ENCODE data around the gene FADS3. TPM values are rescaled to one million over a fixed set of nuclear protein-coding genes. Genes with fewer than 3 reads are reported as not detected.

FADS3 gene
- total and polyA plus RNA-seq, 2 experiments from 2014 or later = 44.4 to 73.5 TPM

DNA sequence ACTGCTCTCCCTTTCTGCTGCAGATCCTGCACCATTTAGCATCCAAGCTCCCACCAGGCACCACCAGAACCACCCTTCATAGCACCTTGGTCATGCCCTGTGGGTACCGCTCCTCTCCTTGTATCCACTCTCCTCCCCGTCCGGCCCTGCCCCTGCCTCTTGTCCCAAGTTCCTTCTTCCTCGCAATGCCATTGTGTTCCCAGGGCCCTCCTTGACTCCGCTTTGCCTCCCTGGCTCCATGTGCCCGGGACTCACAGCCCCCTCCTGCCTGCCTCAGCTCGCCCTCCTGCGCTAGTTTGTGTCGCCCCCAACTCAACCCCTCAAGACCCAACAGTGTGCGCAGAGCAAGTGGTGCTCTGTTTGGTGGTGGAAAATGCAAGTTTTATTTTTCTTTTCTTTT is 52.4 kb downstream of the FADS3 start:
- Mint-ChIP-seq H3K27me3 (ENCODE audit: insufficient read depth, low read depth, poor library complexity) (peaks cover 12% of the 10 kb centered on the region), H3K27ac (no peak overlapping the region; the same call in 1 of the 2 replicates), H3K4me3 (no peak overlapping the region), H3K4me1 (peaks cover 25% of the 10 kb centered on the region), H3K9me3 (no peaks in the 10 kb centered on the region), H3K36me3 (ENCODE audit: low read depth) (peaks cover 80% of the 10 kb centered on the region)
- Histone ChIP-seq H3K4me2 (no peak overlapping the region), H3K4me1 (ENCODE audit: insufficient read depth) (peaks cover 20% of the 10 kb centered on the region), H3K27ac (ENCODE audit: low read depth) (no peak overlapping the region), H3K36me3 (ENCODE audit: insufficient read depth) (peaks cover 54% of the 10 kb centered on the region), H3K79me2 (replicated peaks; ENCODE audit: insufficient read depth) (peaks cover 59% of the 10 kb centered on the region), H3K4me3 (no peak overlapping the region), H3K9me2 (ENCODE audit: insufficient read depth) (no peaks in the 10 kb centered on the region), H2AFZ (no peak overlapping the region), H3F3A (replicated peaks; ENCODE audit: low read depth) (peaks cover 30% of the 10 kb centered on the region), H4K20me1 (replicated peaks; ENCODE audit: insufficient read depth) (peaks cover 47% of the 10 kb centered on the region), H3K27me3 (ENCODE audit: insufficient read depth) (no peaks in the 10 kb centered on the region)
- ATAC-seq (no peak), DNase-seq (ENCODE audit: low spot score) (no peak)
- no peak for TF ChIP-seq CREB1 (CRISPR knock-in tag; IDR thresholded peaks at IDR 0.05; ENCODE audit: low read depth)
- TF ChIP-seq POLR2AphosphoS5 (IDR thresholded peaks at IDR 0.05; ENCODE audit: low read depth) = no peak
- no peak for TF ChIP-seq STAT1 (IDR thresholded peaks at IDR 0.05; ENCODE audit: unreplicated experiment)
- TF ChIP-seq NANOG (IDR thresholded peaks at IDR 0.05; ENCODE audit: borderline replicate concordance) = no peak
- TF ChIP-seq, protein P1, sequence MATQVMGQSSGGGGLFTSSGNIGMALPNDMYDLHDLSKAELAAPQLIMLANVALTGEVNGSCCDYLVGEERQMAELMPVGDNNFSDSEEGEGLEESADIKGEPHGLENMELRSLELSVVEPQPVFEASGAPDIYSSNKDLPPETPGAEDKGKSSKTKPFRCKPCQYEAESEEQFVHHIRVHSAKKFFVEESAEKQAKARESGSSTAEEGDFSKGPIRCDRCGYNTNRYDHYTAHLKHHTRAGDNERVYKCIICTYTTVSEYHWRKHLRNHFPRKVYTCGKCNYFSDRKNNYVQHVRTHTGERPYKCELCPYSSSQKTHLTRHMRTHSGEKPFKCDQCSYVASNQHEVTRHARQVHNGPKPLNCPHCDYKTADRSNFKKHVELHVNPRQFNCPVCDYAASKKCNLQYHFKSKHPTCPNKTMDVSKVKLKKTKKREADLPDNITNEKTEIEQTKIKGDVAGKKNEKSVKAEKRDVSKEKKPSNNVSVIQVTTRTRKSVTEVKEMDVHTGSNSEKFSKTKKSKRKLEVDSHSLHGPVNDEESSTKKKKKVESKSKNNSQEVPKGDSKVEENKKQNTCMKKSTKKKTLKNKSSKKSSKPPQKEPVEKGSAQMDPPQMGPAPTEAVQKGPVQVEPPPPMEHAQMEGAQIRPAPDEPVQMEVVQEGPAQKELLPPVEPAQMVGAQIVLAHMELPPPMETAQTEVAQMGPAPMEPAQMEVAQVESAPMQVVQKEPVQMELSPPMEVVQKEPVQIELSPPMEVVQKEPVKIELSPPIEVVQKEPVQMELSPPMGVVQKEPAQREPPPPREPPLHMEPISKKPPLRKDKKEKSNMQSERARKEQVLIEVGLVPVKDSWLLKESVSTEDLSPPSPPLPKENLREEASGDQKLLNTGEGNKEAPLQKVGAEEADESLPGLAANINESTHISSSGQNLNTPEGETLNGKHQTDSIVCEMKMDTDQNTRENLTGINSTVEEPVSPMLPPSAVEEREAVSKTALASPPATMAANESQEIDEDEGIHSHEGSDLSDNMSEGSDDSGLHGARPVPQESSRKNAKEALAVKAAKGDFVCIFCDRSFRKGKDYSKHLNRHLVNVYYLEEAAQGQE (IDR thresholded peaks at IDR 0.05; ENCODE audit: unreplicated experiment) = no peak
- TF ChIP-seq, protein P2, sequence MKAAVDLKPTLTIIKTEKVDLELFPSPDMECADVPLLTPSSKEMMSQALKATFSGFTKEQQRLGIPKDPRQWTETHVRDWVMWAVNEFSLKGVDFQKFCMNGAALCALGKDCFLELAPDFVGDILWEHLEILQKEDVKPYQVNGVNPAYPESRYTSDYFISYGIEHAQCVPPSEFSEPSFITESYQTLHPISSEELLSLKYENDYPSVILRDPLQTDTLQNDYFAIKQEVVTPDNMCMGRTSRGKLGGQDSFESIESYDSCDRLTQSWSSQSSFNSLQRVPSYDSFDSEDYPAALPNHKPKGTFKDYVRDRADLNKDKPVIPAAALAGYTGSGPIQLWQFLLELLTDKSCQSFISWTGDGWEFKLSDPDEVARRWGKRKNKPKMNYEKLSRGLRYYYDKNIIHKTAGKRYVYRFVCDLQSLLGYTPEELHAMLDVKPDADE (IDR thresholded peaks at IDR 0.05) = no peak
- no peak for TF ChIP-seq JUNB (IDR thresholded peaks at IDR 0.05; ENCODE audit: unreplicated experiment)
- TF ChIP-seq ZNF331 (CRISPR knock-in tag; IDR thresholded peaks at IDR 0.05; ENCODE audit: low read depth) = no peak
- TF ChIP-seq, protein P3, sequence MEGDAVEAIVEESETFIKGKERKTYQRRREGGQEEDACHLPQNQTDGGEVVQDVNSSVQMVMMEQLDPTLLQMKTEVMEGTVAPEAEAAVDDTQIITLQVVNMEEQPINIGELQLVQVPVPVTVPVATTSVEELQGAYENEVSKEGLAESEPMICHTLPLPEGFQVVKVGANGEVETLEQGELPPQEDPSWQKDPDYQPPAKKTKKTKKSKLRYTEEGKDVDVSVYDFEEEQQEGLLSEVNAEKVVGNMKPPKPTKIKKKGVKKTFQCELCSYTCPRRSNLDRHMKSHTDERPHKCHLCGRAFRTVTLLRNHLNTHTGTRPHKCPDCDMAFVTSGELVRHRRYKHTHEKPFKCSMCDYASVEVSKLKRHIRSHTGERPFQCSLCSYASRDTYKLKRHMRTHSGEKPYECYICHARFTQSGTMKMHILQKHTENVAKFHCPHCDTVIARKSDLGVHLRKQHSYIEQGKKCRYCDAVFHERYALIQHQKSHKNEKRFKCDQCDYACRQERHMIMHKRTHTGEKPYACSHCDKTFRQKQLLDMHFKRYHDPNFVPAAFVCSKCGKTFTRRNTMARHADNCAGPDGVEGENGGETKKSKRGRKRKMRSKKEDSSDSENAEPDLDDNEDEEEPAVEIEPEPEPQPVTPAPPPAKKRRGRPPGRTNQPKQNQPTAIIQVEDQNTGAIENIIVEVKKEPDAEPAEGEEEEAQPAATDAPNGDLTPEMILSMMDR (conservative IDR thresholded peaks at IDR 0.05; ENCODE audit: low read depth in 2 of 2) = no peak
- TF ChIP-seq, protein P4, sequence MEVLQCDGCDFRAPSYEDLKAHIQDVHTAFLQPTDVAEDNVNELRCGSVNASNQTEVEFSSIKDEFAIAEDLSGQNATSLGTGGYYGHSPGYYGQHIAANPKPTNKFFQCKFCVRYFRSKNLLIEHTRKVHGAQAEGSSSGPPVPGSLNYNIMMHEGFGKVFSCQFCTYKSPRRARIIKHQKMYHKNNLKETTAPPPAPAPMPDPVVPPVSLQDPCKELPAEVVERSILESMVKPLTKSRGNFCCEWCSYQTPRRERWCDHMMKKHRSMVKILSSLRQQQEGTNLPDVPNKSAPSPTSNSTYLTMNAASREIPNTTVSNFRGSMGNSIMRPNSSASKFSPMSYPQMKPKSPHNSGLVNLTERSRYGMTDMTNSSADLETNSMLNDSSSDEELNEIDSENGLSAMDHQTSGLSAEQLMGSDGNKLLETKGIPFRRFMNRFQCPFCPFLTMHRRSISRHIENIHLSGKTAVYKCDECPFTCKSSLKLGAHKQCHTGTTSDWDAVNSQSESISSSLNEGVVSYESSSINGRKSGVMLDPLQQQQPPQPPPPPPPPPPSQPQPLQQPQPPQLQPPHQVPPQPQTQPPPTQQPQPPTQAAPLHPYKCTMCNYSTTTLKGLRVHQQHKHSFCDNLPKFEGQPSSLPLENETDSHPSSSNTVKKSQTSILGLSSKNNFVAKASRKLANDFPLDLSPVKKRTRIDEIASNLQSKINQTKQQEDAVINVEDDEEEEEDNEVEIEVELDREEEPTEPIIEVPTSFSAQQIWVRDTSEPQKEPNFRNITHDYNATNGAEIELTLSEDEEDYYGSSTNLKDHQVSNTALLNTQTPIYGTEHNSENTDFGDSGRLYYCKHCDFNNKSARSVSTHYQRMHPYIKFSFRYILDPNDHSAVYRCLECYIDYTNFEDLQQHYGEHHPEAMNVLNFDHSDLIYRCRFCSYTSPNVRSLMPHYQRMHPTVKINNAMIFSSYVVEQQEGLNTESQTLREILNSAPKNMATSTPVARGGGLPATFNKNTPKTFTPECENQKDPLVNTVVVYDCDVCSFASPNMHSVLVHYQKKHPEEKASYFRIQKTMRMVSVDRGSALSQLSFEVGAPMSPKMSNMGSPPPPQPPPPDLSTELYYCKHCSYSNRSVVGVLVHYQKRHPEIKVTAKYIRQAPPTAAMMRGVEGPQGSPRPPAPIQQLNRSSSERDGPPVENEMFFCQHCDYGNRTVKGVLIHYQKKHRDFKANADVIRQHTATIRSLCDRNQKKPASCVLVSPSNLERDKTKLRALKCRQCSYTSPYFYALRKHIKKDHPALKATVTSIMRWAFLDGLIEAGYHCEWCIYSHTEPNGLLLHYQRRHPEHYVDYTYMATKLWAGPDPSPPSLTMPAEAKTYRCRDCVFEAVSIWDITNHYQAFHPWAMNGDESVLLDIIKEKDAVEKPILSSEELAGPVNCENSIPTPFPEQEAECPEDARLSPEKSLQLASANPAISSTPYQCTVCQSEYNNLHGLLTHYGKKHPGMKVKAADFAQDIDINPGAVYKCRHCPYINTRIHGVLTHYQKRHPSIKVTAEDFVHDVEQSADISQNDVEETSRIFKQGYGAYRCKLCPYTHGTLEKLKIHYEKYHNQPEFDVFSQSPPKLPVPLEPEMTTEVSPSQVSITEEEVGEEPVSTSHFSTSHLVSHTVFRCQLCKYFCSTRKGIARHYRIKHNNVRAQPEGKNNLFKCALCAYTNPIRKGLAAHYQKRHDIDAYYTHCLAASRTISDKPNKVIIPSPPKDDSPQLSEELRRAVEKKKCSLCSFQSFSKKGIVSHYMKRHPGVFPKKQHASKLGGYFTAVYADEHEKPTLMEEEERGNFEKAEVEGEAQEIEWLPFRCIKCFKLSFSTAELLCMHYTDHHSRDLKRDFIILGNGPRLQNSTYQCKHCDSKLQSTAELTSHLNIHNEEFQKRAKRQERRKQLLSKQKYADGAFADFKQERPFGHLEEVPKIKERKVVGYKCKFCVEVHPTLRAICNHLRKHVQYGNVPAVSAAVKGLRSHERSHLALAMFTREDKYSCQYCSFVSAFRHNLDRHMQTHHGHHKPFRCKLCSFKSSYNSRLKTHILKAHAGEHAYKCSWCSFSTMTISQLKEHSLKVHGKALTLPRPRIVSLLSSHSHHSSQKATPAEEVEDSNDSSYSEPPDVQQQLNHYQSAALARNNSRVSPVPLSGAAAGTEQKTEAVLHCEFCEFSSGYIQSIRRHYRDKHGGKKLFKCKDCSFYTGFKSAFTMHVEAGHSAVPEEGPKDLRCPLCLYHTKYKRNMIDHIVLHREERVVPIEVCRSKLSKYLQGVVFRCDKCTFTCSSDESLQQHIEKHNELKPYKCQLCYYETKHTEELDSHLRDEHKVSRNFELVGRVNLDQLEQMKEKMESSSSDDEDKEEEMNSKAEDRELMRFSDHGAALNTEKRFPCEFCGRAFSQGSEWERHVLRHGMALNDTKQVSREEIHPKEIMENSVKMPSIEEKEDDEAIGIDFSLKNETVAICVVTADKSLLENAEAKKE (CRISPR knock-in tag; IDR thresholded peaks at IDR 0.05) = no peak
- no peak for TF ChIP-seq EZH2phosphoT487 (IDR thresholded peaks at IDR 0.05; ENCODE audit: unreplicated experiment)
- no peak for TF ChIP-seq EZH2 (IDR thresholded peaks at IDR 0.05; ENCODE audit: low read depth, unreplicated experiment)
- no peak for TF ChIP-seq ZNF114 (CRISPR knock-in tag; IDR thresholded peaks at IDR 0.05)
